RWPE2 (cell line): ENCODE results near the gene CDK5RAP2.

Source experiments
- ATAC-seq: fragments of 200-7000 bp; cut with Tn5 transposase; 3 replicates; pipeline ENCODE4 v1.9.1; 2021; ENCODE audit warnings: low read depth
- DNase-seq: peaks from one replicate; pipeline ENCODE4 v3.0.0-alpha.2; 2020; ENCODE audit warnings: low spot score
- H3K27ac ChIP-seq: fragments of 450-650 bp; 2 replicates; pipeline ENCODE4 v1.5.1; 2017; ENCODE audit warnings: mild to moderate bottlenecking; ENCODE audit not compliant: poor library complexity, severe bottlenecking
- H3K27me3 ChIP-seq: fragments of 250-450 bp; sonication (Bioruptor Pico); 2 replicates; pipeline ENCODE4 v1.5.1; 2021; ENCODE audit warnings: mild to moderate bottlenecking, moderate library complexity; ENCODE audit not compliant: insufficient read depth, poor library complexity, severe bottlenecking
- H3K36me3 ChIP-seq: fragments of 250-450 bp; sonication (Bioruptor Pico); 2 replicates; pipeline ENCODE4 v1.5.1; 2020; ENCODE audit warnings: low read depth, mild to moderate bottlenecking, moderate library complexity
- H3K4me1 ChIP-seq: fragments of 250-450 bp; sonication (Bioruptor Pico); 2 replicates; pipeline ENCODE4 v1.5.1; 2021; ENCODE audit warnings: mild to moderate bottlenecking, moderate library complexity; ENCODE audit not compliant: insufficient read depth, poor library complexity, severe bottlenecking
- H3K4me3 ChIP-seq: fragments of 250-450 bp; sonication (Bioruptor Pico); 2 replicates; pipeline ENCODE4 v1.5.1; 2021; ENCODE audit warnings: mild to moderate bottlenecking, moderate library complexity; ENCODE audit not compliant: severe bottlenecking
- H3K9me3 ChIP-seq: fragments of 250-450 bp; sonication (Bioruptor Pico); 2 replicates; pipeline ENCODE4 v1.5.1; 2021; ENCODE audit warnings: mild to moderate bottlenecking, moderate library complexity; ENCODE audit not compliant: severe bottlenecking
- CTCF ChIP-seq: fragments of 450-650 bp; IDR thresholded peaks from one replicate; pipeline ENCODE4 v1.5.1; 2017; ENCODE audit warnings: mild to moderate bottlenecking, moderate library complexity; ENCODE audit not compliant: poor library complexity, severe bottlenecking

Gene CDK5RAP2

GRCh38 chr9:120363697-120364096 lies 216.3 kb downstream of the CDK5RAP2 start:
- no peak for DNase-seq
- TF ChIP-seq CTCF = no peak
- Histone ChIP-seq H3K36me3 (no peaks in the 10 kb centered on the region), H3K27ac (no peak overlapping the region), H3K9me3 (no peaks in the 10 kb centered on the region), H3K4me1 (peaks cover 7% of the 10 kb centered on the region), H3K4me3 (no peak overlapping the region), H3K27me3 (no peaks in the 10 kb centered on the region)
- ATAC-seq = no peak

DNA sequence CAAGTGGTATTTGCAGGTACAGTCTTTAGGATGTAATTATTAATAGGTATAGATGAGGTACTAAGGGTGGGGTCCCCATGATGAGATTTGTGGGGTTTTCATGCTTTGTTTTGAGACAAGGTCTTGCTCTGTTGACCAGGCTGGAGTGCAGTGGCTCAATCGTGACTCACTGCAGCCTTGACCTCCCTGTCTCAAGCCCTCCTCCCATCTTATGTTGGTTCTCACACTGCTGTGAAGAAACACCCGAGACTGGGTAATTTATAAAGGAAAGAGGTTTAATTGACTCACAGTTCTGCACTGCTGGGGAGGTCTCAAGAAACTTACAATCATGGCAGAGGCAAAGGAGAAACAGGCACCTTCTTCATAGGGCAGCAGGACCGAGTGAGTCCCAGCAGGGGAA lies 217.5 kb downstream of the CDK5RAP2 start:
- Histone ChIP-seq H3K4me1 (peaks cover 7% of the 10 kb centered on the region), H3K27me3 (no peaks in the 10 kb centered on the region), H3K27ac (no peak overlapping the region), H3K36me3 (no peaks in the 10 kb centered on the region), H3K9me3 (no peaks in the 10 kb centered on the region), H3K4me3 (no peak overlapping the region)
- ATAC-seq = no peak
- no peak for DNase-seq
- TF ChIP-seq CTCF = no peak

- ATAC-seq (no peak), DNase-seq (no peak)
- H3K4me1 ChIP-seq = peaks cover 2% of the 10 kb centered on the region
- no peaks in the 10 kb centered on the region for H3K27me3 ChIP-seq
- H3K36me3 ChIP-seq = no peaks in the 10 kb centered on the region
- no peak overlapping the region for H3K4me3 ChIP-seq
- TF ChIP-seq CTCF = no peak
- no peak overlapping the region for H3K27ac ChIP-seq
- no peaks in the 10 kb centered on the region for H3K9me3 ChIP-seq
Measured at GRCh38 chr9:120361551-120361950, 218.4 kb downstream of the CDK5RAP2 start.

- H3K4me3 ChIP-seq = no peak overlapping the region
- DNase-seq = no peak
- no peaks in the 10 kb centered on the region for H3K27me3 ChIP-seq
- no peak overlapping the region for H3K27ac ChIP-seq
- H3K4me1 ChIP-seq = no peaks in the 10 kb centered on the region
- TF ChIP-seq CTCF = no peak
- no peaks in the 10 kb centered on the region for H3K9me3 ChIP-seq
- H3K36me3 ChIP-seq = no peaks in the 10 kb centered on the region
- no peak for ATAC-seq
Measured at GRCh38 chr9:120360510-120360909, 219.5 kb downstream of the CDK5RAP2 start.

- Histone ChIP-seq H3K27ac (no peak overlapping the region), H3K4me1 (no peaks in the 10 kb centered on the region), H3K36me3 (no peaks in the 10 kb centered on the region), H3K9me3 (no peaks in the 10 kb centered on the region), H3K27me3 (no peaks in the 10 kb centered on the region), H3K4me3 (no peak overlapping the region)
- ATAC-seq (no peak), DNase-seq (no peak)
- no peak for TF ChIP-seq CTCF
Measured at GRCh38 chr9:120360046-120360445, 219.9 kb downstream of the CDK5RAP2 start.
